ENCODE measurements around the gene IFTAP.

GRCh38 chr11:36700246-36700645 is 105.9 kb downstream of the IFTAP start:
- TF ChIP-seq CTCF (IDR thresholded peaks at IDR 0.05) (no peak), POLR2AphosphoS5 (IDR thresholded peaks at IDR 0.05; ENCODE audit: insufficient read depth in 1 of 2, low read depth in 1 of 2) (no peak)
